Hepatocyte (in vitro differentiated cells): ENCODE measurements around the gene KCNQ1. TPM values are rescaled to one million over a fixed set of nuclear protein-coding genes. Genes with fewer than 3 reads are reported as not detected.

Experiments
- DNase-seq: peaks from one replicate; pipeline ENCODE4 v3.0.0-alpha.2; 2016; ENCODE audit warnings: low spot score
- H2AFZ ChIP-seq: fragments of 200-600 bp; sonication (generic); 2 replicates; pipeline ENCODE4 v1.6.0; 2016; ENCODE audit warnings: antibody characterized with exemption, mild to moderate bottlenecking
- H3K27ac ChIP-seq: fragments of 200-600 bp; sonication (generic); 2 replicates; pipeline ENCODE4 v1.5.1; 2016; ENCODE audit warnings: mild to moderate bottlenecking
- H3K27me3 ChIP-seq: fragments of 200-600 bp; sonication (generic); 2 replicates; pipeline ENCODE4 v1.6.1; 2016
- H3K36me3 ChIP-seq: fragments of 200-600 bp; sonication (generic); replicated peaks from 2 replicates; pipeline ENCODE4 v1.5.1; 2016; ENCODE audit warnings: low read depth; ENCODE audit not compliant: insufficient read depth
- H3K4me1 ChIP-seq: fragments of 200-600 bp; sonication (generic); 2 replicates; pipeline ENCODE4 v1.5.1; 2016; ENCODE audit warnings: mild to moderate bottlenecking, moderate library complexity; ENCODE audit not compliant: insufficient read depth
- H3K4me2 ChIP-seq: fragments of 200-600 bp; sonication (generic); 2 replicates; pipeline ENCODE4 v1.6.0; 2016
- H3K4me3 ChIP-seq: fragments of 200-600 bp; sonication (generic); 2 replicates; pipeline ENCODE4 v1.5.1; 2016; ENCODE audit warnings: mild to moderate bottlenecking
- H3K79me2 ChIP-seq: fragments of 200-600 bp; sonication (generic); 2 replicates; pipeline ENCODE4 v1.6.0; 2017; ENCODE audit warnings: mild to moderate bottlenecking
- H3K9me2 ChIP-seq: fragments of 200-600 bp; sonication (generic); replicated peaks from 2 replicates; pipeline ENCODE4 v1.6.0; 2017; ENCODE audit warnings: mild to moderate bottlenecking; ENCODE audit not compliant: insufficient read depth
- H3K9me3 ChIP-seq: fragments of 200-600 bp; sonication (generic); 2 replicates; pipeline ENCODE4 v1.5.1; 2016; ENCODE audit warnings: low read depth, mild to moderate bottlenecking
- H4K20me1 ChIP-seq: fragments of 200-600 bp; sonication (generic); 2 replicates; pipeline ENCODE4 v1.6.0; 2016; ENCODE audit warnings: mild to moderate bottlenecking; ENCODE audit not compliant: insufficient read depth, poor library complexity, severe bottlenecking
- EZH2 ChIP-seq: fragments of 200-600 bp; sonication (generic); IDR thresholded peaks from 2 replicates; pipeline ENCODE4 v1.6.1; 2016; ENCODE audit warnings: antibody characterized with exemption, mild to moderate bottlenecking, borderline replicate concordance
- EZH2phosphoT487 ChIP-seq: fragments of 200-600 bp; sonication (generic); IDR thresholded peaks from one replicate; pipeline ENCODE4 v1.6.1; 2018; ENCODE audit warnings: antibody characterized with exemption, mild to moderate bottlenecking, low read depth, moderate library complexity; ENCODE audit not compliant: unreplicated experiment, severe bottlenecking
- WGBS: methylation state at CpG from one replicate; pipeline ENCODE4 v1.1.6; 2016; ENCODE audit warnings: low lambda C conversion rate; ENCODE audit errors: missing lambda C conversion rate; 5-methylcytosine and 5-hydroxymethylcytosine counted together
- polyA plus RNA-seq: library from polyadenylated mRNA; unstranded; fragments of >200 nt; fragmentation: Nextera tagmentation; extraction: Ambion mirVana; gene quantifications from 2 replicates; pipeline ENCODE4 v1.2.1, GENCODE V29; 2016
- total RNA-seq: library from RNA; depleted of rRNA; stranded (reverse); fragments of >200 nt; gene quantifications from 2 replicates; pipeline ENCODE4 v1.2.3, GENCODE V29; 2014
- TF ChIP-seq, protein P1 (sequence below): fragments of 200-600 bp; sonication (generic); IDR thresholded peaks from 2 replicates; pipeline ENCODE4 v1.5.1; 2016; ENCODE audit warnings: antibody characterized with exemption, mild to moderate bottlenecking; ENCODE audit not compliant: poor library complexity

KCNQ1 gene
- total and polyA plus RNA-seq, 2 experiments from 2014 or later = 1.8 to 6.4 TPM

DNA sequence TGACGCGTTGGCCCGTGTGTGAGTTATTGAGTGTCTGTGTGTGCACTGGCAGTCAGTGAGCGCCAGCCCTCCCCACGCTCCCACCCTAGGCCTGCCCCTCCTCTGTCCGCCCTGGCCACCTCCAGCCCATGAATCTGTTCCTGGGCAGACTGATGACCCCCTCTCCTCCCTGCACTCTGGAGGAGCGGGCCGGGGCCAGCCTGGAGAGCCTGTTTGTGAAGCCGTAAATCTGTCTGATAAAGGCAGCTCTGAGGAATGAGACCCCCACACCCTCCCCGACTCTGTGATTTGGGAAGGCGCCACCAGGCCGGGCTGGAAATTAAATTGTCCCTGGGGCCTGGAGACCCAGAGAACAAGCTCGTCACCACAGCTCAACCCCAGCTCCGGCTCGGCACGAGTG, 35.7 kb upstream of the KCNQ1 start:
- Histone ChIP-seq H3K4me3 (no peak overlapping the region), H2AFZ (peak overlapping the region; percentile 45), H4K20me1 (no peaks in the 10 kb centered on the region), H3K79me2 (no peaks in the 10 kb centered on the region), H3K9me2 (no peaks in the 10 kb centered on the region), H3K4me2 (no peak overlapping the region), H3K4me1 (peaks cover 21% of the 10 kb centered on the region), H3K9me3 (no peaks in the 10 kb centered on the region), H3K27me3 (no peaks in the 10 kb centered on the region), H3K27ac (peak overlapping the region; percentile 77), H3K36me3 (no peaks in the 10 kb centered on the region)
- TF ChIP-seq, protein P1, sequence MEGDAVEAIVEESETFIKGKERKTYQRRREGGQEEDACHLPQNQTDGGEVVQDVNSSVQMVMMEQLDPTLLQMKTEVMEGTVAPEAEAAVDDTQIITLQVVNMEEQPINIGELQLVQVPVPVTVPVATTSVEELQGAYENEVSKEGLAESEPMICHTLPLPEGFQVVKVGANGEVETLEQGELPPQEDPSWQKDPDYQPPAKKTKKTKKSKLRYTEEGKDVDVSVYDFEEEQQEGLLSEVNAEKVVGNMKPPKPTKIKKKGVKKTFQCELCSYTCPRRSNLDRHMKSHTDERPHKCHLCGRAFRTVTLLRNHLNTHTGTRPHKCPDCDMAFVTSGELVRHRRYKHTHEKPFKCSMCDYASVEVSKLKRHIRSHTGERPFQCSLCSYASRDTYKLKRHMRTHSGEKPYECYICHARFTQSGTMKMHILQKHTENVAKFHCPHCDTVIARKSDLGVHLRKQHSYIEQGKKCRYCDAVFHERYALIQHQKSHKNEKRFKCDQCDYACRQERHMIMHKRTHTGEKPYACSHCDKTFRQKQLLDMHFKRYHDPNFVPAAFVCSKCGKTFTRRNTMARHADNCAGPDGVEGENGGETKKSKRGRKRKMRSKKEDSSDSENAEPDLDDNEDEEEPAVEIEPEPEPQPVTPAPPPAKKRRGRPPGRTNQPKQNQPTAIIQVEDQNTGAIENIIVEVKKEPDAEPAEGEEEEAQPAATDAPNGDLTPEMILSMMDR = no peak
- TF ChIP-seq EZH2phosphoT487 (no peak), EZH2 (no peak)
- WGBS = 44% methylated on average over 16 of the region's 16 CpGs
- DNase-seq = no peak

DNA sequence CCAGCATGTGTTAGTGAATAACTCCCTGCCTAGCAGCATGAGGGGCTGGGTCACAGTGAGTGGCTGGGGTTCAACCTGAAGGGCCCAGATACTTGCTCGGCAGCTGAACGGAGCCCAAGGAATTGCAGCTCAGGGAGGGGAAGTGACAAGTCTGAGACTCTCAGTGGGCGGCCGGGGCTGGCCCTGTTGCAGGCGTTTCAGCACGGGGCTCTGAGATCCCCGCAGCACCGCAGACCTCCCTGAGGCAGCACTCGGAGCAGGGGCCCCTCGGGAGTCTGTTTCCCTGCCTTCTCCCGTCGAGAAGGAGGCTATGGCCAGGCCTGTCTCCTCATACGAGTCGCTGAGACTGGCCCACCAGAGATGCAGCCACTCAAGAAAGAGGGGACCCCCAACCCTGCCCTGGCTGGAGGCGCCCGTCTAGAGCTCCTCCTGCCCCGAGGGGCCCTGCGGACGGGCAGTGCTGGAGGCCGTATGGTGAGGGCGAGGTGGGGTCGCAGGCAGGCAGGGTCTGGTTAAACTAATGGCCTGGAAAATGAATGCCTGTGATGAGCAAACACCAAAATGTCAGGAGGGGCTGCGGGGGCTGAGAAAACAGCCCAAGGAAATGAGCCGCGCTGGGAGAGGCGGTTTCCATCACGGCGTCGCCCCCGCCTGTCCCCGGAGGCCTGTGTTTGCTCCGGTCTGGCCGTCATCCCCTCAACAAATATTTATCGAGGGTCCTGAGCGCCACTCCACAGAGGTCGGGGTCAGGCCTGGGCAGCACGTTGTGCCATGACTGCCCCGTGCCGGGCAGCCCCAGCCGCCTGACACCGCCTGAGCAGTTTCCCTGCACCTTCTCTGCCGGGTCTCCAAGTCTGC, 35.0 kb upstream of the KCNQ1 start:
- Histone ChIP-seq H3K27me3 (no peaks in the 10 kb centered on the region), H3K9me3 (no peaks in the 10 kb centered on the region), H3K9me2 (no peaks in the 10 kb centered on the region), H3K4me3 (no peak overlapping the region), H2AFZ (peak overlapping the region; percentile 45), H3K79me2 (no peaks in the 10 kb centered on the region), H4K20me1 (no peaks in the 10 kb centered on the region), H3K4me2 (no peak overlapping the region), H3K4me1 (peaks cover 21% of the 10 kb centered on the region), H3K36me3 (no peaks in the 10 kb centered on the region), H3K27ac (peak overlapping the region; percentile 77)
- WGBS = 44% methylated on average over 39 of the region's 42 CpGs
- no peak for DNase-seq
- no peak for TF ChIP-seq EZH2
- no peak for TF ChIP-seq EZH2phosphoT487
- TF ChIP-seq, protein P1 = no peak

DNA sequence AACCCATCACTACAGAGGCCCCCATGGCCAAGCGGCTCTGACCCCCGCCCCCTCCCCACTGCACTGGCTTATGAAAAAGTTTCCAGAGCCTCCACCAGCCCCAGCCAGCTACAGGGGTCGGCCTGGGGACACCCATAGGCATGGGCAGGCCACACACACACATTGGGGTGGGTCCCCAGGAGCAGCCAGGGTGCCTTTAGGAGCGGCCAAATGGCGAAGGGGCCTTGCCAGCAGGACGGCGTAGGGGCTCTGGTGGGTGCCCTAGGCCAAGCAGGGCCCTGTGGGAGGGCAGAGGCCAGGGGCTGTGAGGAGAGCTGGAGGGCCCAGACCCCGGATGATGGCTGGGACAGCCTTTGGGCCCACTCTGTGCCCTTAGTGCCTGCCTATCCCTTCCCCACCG, 34.2 kb upstream of the KCNQ1 start:
- TF ChIP-seq, protein P1 = no peak
- TF ChIP-seq EZH2 = no peak
- no peak for TF ChIP-seq EZH2phosphoT487
- 89% methylated on average over 9 of the region's 9 CpGs for WGBS
- H3K4me2 ChIP-seq = no peak overlapping the region

More for the DNA sequence above, 34.2 kb upstream of the KCNQ1 start:
- no peaks in the 10 kb centered on the region for H3K79me2 ChIP-seq
- H3K36me3 ChIP-seq = no peaks in the 10 kb centered on the region
- no peak overlapping the region for H3K4me3 ChIP-seq
- H4K20me1 ChIP-seq = no peaks in the 10 kb centered on the region
- H3K27me3 ChIP-seq = no peaks in the 10 kb centered on the region
- peaks cover 21% of the 10 kb centered on the region for H3K4me1 ChIP-seq
- no peak for DNase-seq
- no peaks in the 10 kb centered on the region for H3K9me2 ChIP-seq
- no peak overlapping the region for H2AFZ ChIP-seq
- no peaks in the 10 kb centered on the region for H3K9me3 ChIP-seq
- no peak overlapping the region for H3K27ac ChIP-seq
